PC-9 (cell line): ENCODE measurements around the gene SBNO2. TPM values are rescaled to one million over a fixed set of nuclear protein-coding genes. Genes with fewer than 3 reads are reported as not detected.

Source experiments
- BruUV-seq: library from RNA; stranded (reverse); fragments of 400-500 nt; replicated peaks from 2 replicates; lab custom pipeline; 2021; lab: Mats Ljungman, UMichigan
- CTCF ChIA-PET: fragments of 300-600 bp; sonication (Branson Sonifier 250); formaldehyde crosslinking; loops from one replicate; lab custom pipeline; 2022; ENCODE audit warnings: antibody characterized with exemption; lab: Charles Lee
- POLR2A ChIA-PET: fragments of 300-600 bp; sonication (Branson Sonifier 250); formaldehyde crosslinking; loops from one replicate; lab custom pipeline; 2022; ENCODE audit warnings: antibody characterized with exemption; ENCODE audit not compliant: unreplicated experiment; lab: Charles Lee
- DNase-seq, 2 experiments: peaks; one replicate each; pipeline versions ENCODE4 v3.0.0 to v3.0.0-alpha.2; 2015 to 2022; ENCODE audit warnings: mixed read lengths in 1 of 2
- H2AFZ ChIP-seq: fragments of 200-600 bp; sonication (generic); 2 replicates; pipeline ENCODE4 v1.8.1; 2017; ENCODE audit warnings: antibody characterized with exemption
- H3F3A ChIP-seq: fragments of 200-600 bp; sonication (generic); 2 replicates; pipeline ENCODE4 v1.8.1; 2017; ENCODE audit warnings: antibody characterized with exemption, mild to moderate bottlenecking, low read depth; ENCODE audit not compliant: insufficient read depth
- H3K27ac ChIP-seq: fragments of 200-600 bp; sonication (generic); 2 replicates; pipeline ENCODE4 v1.6.1; 2016; ENCODE audit warnings: mixed run types
- H3K27me3 ChIP-seq: fragments of 200-600 bp; sonication (generic); 2 replicates; pipeline ENCODE4 v1.6.1; 2016; ENCODE audit warnings: low read depth, mixed run types; ENCODE audit not compliant: insufficient read depth
- H3K36me3 ChIP-seq: fragments of 200-600 bp; sonication (generic); 2 replicates; pipeline ENCODE4 v1.6.1; 2016; ENCODE audit warnings: low read depth, mixed run types
- H3K4me1 ChIP-seq: fragments of 200-600 bp; sonication (generic); replicated peaks from 2 replicates; pipeline ENCODE4 v1.6.1; 2016; ENCODE audit warnings: mixed run types; ENCODE audit not compliant: insufficient read depth
- H3K4me2 ChIP-seq: fragments of 200-600 bp; sonication (generic); 2 replicates; pipeline ENCODE4 v1.6.1; 2017; ENCODE audit warnings: mixed run types
- H3K4me3 ChIP-seq: fragments of 200-600 bp; sonication (generic); 2 replicates; pipeline ENCODE4 v1.6.1; 2016; ENCODE audit warnings: mixed run types
- H3K79me2 ChIP-seq: fragments of 200-600 bp; sonication (generic); 2 replicates; pipeline ENCODE4 v1.6.1; 2017; ENCODE audit warnings: low read depth, mixed run types
- H3K9me2 ChIP-seq: fragments of 200-600 bp; sonication (generic); 2 replicates; pipeline ENCODE4 v1.8.1; 2017; ENCODE audit warnings: mild to moderate bottlenecking; ENCODE audit not compliant: insufficient read depth
- H3K9me3 ChIP-seq: fragments of 200-600 bp; sonication (generic); 2 replicates; pipeline ENCODE4 v1.8.1; 2016; ENCODE audit warnings: low read depth; ENCODE audit not compliant: insufficient read depth
- H4K20me1 ChIP-seq: fragments of 200-600 bp; sonication (generic); 2 replicates; pipeline ENCODE4 v1.8.1; 2017; ENCODE audit not compliant: insufficient read depth
- EZH2 ChIP-seq: fragments of 200-600 bp; sonication (generic); IDR thresholded peaks from 2 replicates; pipeline ENCODE4 v1.8.0; 2017; ENCODE audit warnings: antibody characterized with exemption, low read depth
- intact Hi-C: fragments of 100-400 bp; cut with micrococcal nuclease; formaldehyde crosslinking; loops from one replicate; pipeline ENCODE4 v1.10.0; 2022; ENCODE audit not compliant: unreplicated experiment
- total RNA-seq: library from RNA; stranded (reverse); gene quantifications from 2 replicates; pipeline ENCODE4 v1.2.3, GENCODE V29; 2021
- TF ChIP-seq, protein P1 (sequence below): fragments of 200-600 bp; sonication (generic); conservative IDR thresholded peaks from 2 replicates; pipeline ENCODE4 v1.6.1; 2017; ENCODE audit warnings: mixed run types, antibody characterized with exemption, mild to moderate bottlenecking, moderate library complexity

The SBNO2 gene
- total RNA-seq, 1 experiment from 2014 or later = 82.4 TPM

- intact Hi-C loops = no loop called here
- H3K4me2 ChIP-seq = no peak overlapping the region
- H3K4me1 ChIP-seq = no peaks in the 10 kb centered on the region
- H3K9me2 ChIP-seq = no peaks in the 10 kb centered on the region
- TF ChIP-seq, protein P1, sequence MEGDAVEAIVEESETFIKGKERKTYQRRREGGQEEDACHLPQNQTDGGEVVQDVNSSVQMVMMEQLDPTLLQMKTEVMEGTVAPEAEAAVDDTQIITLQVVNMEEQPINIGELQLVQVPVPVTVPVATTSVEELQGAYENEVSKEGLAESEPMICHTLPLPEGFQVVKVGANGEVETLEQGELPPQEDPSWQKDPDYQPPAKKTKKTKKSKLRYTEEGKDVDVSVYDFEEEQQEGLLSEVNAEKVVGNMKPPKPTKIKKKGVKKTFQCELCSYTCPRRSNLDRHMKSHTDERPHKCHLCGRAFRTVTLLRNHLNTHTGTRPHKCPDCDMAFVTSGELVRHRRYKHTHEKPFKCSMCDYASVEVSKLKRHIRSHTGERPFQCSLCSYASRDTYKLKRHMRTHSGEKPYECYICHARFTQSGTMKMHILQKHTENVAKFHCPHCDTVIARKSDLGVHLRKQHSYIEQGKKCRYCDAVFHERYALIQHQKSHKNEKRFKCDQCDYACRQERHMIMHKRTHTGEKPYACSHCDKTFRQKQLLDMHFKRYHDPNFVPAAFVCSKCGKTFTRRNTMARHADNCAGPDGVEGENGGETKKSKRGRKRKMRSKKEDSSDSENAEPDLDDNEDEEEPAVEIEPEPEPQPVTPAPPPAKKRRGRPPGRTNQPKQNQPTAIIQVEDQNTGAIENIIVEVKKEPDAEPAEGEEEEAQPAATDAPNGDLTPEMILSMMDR = no peak
- TF ChIP-seq EZH2 = no peak
- H3K27me3 ChIP-seq = no peaks in the 10 kb centered on the region
- H3K79me2 ChIP-seq = peaks cover 14% of the 10 kb centered on the region
- no TSS peak for BruUV-seq
- H4K20me1 ChIP-seq = peaks cover 27% of the 10 kb centered on the region
- no peaks in the 10 kb centered on the region for H3K36me3 ChIP-seq
- CTCF ChIA-PET = no interaction called here
- no peak for DNase-seq
- no peak overlapping the region for H2AFZ ChIP-seq
- H3K4me3 ChIP-seq = no peak overlapping the region
- H3K27ac ChIP-seq = no peak overlapping the region
- peaks cover 14% of the 10 kb centered on the region; the same call in 1 of the 2 replicates for H3F3A ChIP-seq
- POLR2A ChIA-PET = no interaction called here
- H3K9me3 ChIP-seq = no peaks in the 10 kb centered on the region
Measured at GRCh38 chr19:1139126-1139525, 34.9 kb downstream of the SBNO2 start.

DNA sequence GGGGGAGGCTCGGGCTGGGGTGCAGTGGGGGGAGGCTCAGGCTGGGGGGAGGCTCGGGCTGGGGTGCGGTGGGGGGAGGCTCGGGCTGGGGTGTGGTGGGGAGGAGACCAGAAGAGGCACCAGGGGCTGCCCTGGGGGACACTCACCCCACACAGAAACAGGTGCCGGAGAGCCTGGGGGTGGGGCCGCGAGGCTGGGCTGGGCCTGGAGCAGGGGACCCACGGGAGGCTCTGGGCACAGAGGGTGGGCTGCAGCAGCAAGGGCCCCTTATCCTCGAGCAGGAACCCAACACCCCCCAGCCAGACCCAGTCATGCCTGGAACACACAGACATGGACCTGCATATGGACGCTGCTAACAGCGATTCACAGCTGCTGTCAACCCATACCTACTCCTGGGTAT lies 35.9 kb downstream of the SBNO2 start:
- no peaks in the 10 kb centered on the region for H3K36me3 ChIP-seq
- POLR2A ChIA-PET = no interaction called here
- CTCF ChIA-PET = no interaction called here
- H3K9me3 ChIP-seq = no peaks in the 10 kb centered on the region
- no peak overlapping the region for H3K4me2 ChIP-seq
- peaks cover 20% of the 10 kb centered on the region for H3K79me2 ChIP-seq
- TF ChIP-seq, protein P1 = no peak
- no peak for TF ChIP-seq EZH2
- H2AFZ ChIP-seq = no peak overlapping the region
- no peak overlapping the region for H3K4me3 ChIP-seq
- peaks cover 27% of the 10 kb centered on the region for H4K20me1 ChIP-seq
- no peak overlapping the region for H3K27ac ChIP-seq
- DNase-seq = no peak
- H3K27me3 ChIP-seq = no peaks in the 10 kb centered on the region
- no peaks in the 10 kb centered on the region for H3K4me1 ChIP-seq
- no TSS peak for BruUV-seq
- H3K9me2 ChIP-seq = no peaks in the 10 kb centered on the region
- peaks cover 14% of the 10 kb centered on the region; the same call in 1 of the 2 replicates for H3F3A ChIP-seq
- intact Hi-C loops = no loop called here

- Histone ChIP-seq H3K9me3 (no peaks in the 10 kb centered on the region), H2AFZ (no peak overlapping the region), H3K27ac (no peak overlapping the region), H4K20me1 (peaks cover 29% of the 10 kb centered on the region), H3F3A (peaks cover 14% of the 10 kb centered on the region; the same call in 1 of the 2 replicates), H3K27me3 (no peaks in the 10 kb centered on the region), H3K9me2 (no peaks in the 10 kb centered on the region), H3K79me2 (peaks cover 26% of the 10 kb centered on the region), H3K4me3 (no peak overlapping the region), H3K36me3 (no peaks in the 10 kb centered on the region), H3K4me2 (no peak overlapping the region), H3K4me1 (no peaks in the 10 kb centered on the region)
- no peak for DNase-seq
- CTCF ChIA-PET = no interaction called here
- intact Hi-C loops = no loop called here
- TF ChIP-seq, protein P1 = no peak
- no peak for TF ChIP-seq EZH2
- BruUV-seq = no TSS peak
- POLR2A ChIA-PET = no interaction called here
Measured at GRCh38 chr19:1136621-1137317, 37.3 kb downstream of the SBNO2 start.
